Small intestine (tissue), 7 donors: Measurements from ENCODE around the gene SNRNP48. TPM values are rescaled to one million over a fixed set of nuclear protein-coding genes. Genes with fewer than 3 reads are reported as not detected.
A peak's percentile ranks its signal among the peaks of the same experiment; 100 is the strongest.

Source experiments
- DNase-seq, 2 donors: peaks; one replicate each; pipeline versions ENCODE4 v3.0.0 to v3.0.0-alpha.2; 2013
- FAIRE-seq: peaks from 2 replicates; lab custom pipeline; 2012; peaks lifted over from hg19 to GRCh38; lab: Jason Lieb, UNC
- H3K27ac ChIP-seq, 3 donors: one replicate each; pipeline ENCODE4 v1.5.1; 2013; ENCODE audit warnings: low read length in 2 of 3, mild to moderate bottlenecking in 2 of 3, control low read depth in 1 of 3, inconsistent platforms in 1 of 3, low read depth in 1 of 3, moderate library complexity in 1 of 3
- H3K27me3 ChIP-seq, 3 donors: one replicate each; pipeline ENCODE4 v1.6.1; 2013; ENCODE audit warnings: low read length in 3 of 3, inconsistent platforms in 1 of 3; ENCODE audit not compliant: control insufficient read depth in 3 of 3, insufficient read depth in 3 of 3
- H3K36me3 ChIP-seq, 3 donors: one replicate each; pipeline ENCODE4 v1.6.1; 2013; ENCODE audit warnings: low read length in 3 of 3, inconsistent platforms in 1 of 3, low read depth in 1 of 3, mild to moderate bottlenecking in 1 of 3, moderate library complexity in 1 of 3; ENCODE audit not compliant: control insufficient read depth in 3 of 3, insufficient read depth in 2 of 3
- H3K4me1 ChIP-seq, 3 donors: one replicate each; pipeline ENCODE4 v1.6.1; 2013; ENCODE audit warnings: low read length in 2 of 3, inconsistent platforms in 1 of 3, low read depth in 1 of 3, mild to moderate bottlenecking in 1 of 3, moderate library complexity in 1 of 3; ENCODE audit not compliant: control insufficient read depth in 3 of 3, insufficient read depth in 2 of 3
- H3K4me3 ChIP-seq, 3 donors: one replicate each; pipeline ENCODE4 v1.5.1; 2013; ENCODE audit warnings: low read length in 3 of 3, control low read depth in 1 of 3, inconsistent platforms in 1 of 3, low read depth in 1 of 3, mild to moderate bottlenecking in 1 of 3, moderate library complexity in 1 of 3
- H3K9me3 ChIP-seq, 2 donors: one replicate each; pipeline ENCODE4 v1.6.1; 2013; ENCODE audit warnings: low read depth in 1 of 2, low read length in 1 of 2; ENCODE audit not compliant: control insufficient read depth in 2 of 2, insufficient read depth in 1 of 2
- WGBS, 3 donors: extraction: QIAGEN DNeasy Blood & Tissue Kit; methylation state at CpG; one replicate each; pipeline ENCODE4 v1.1.7; 2013; 5-methylcytosine and 5-hydroxymethylcytosine counted together
- polyA plus RNA-seq, 4 donors: library from polyadenylated mRNA; stranded (reverse) in 3 of 4; unstranded in 1 of 4; fragments of 200-250 nt in 3 of 4; fragments of 120-200 nt in 1 of 4; gene quantifications; one replicate each; pipeline versions ENCODE4 v1.2.1 to v1.2.3, GENCODE V29; 2013
- donor health status: healthy with polysubstance abuse.
- donor health status: control.
- donor health status: control.
- donor health status: Bipolar disorder and iron deficiency.
- donor health status: healthy.

The SNRNP48 gene
- polyA plus RNA-seq, 4 donors, result 7.3 to 19.8 (median 8.4) TPM

- Histone ChIP-seq H3K36me3 (no peaks in the 10 kb centered on the region), H3K27me3 (no peaks in the 10 kb centered on the region), H3K4me1 (no peaks in the 10 kb centered on the region), H3K9me3 (no peaks in the 10 kb centered on the region), H3K4me3 (no peak overlapping the region), H3K27ac (no peak overlapping the region)
- WGBS, 3 donors, result 69 to 84% (median 81%) methylated on average over 9 of the region's 9 CpGs
- FAIRE-seq, result no peak
- no peak for DNase-seq
These were observed 42.7 kb downstream of the SNRNP48 start for GRCh38 chr6:7632501-7633290.

DNA sequence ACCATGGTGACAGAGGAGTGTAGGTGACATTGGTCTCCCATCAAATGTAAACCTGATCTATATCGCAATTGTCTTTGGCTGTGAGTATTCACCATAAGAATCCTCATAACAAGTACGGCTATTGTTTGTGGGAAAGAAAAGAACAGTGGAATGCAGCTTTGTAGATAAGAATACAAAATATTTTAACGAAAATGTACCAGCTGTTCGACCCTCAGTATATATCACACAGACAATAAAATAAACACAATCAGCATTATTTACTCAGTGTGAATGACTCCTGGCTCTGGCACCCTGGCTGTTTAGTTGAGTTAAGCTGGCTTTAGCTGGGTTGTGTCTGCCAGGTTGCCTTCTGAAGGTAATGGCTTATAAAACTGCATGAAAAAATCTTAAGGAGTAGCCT is 43.4 kb downstream of the SNRNP48 start:
- no peak for DNase-seq
- 41 to 45% (median 44%) methylated on average over 4 of the region's 4 CpGs for WGBS, 3 donors
- Histone ChIP-seq H3K4me3 (no peak overlapping the region), H3K27me3 (no peaks in the 10 kb centered on the region), H3K36me3 (no peaks in the 10 kb centered on the region), H3K27ac (no peak overlapping the region), H3K9me3 (no peaks in the 10 kb centered on the region), H3K4me1 (no peaks in the 10 kb centered on the region)
- FAIRE-seq, result no peak

GRCh38 chr6:7636151-7636550 is 46.2 kb downstream of the SNRNP48 start:
- no peak overlapping the region for H3K4me3 ChIP-seq
- no peak for DNase-seq
- H3K9me3 ChIP-seq, result no peaks in the 10 kb centered on the region
- WGBS, 3 donors, result 81 to 82% (median 81%) methylated on average over 1 of the region's 1 CpG
- no peak overlapping the region for H3K27ac ChIP-seq
- FAIRE-seq, result no peak
- no peaks in the 10 kb centered on the region for H3K27me3 ChIP-seq
- no peaks in the 10 kb centered on the region for H3K36me3 ChIP-seq
- H3K4me1 ChIP-seq, result peaks cover 0 to 3% (median 0%) of the 10 kb centered on the region in 3 donors

- Histone ChIP-seq H3K4me3 (no peak overlapping the region), H3K9me3 (no peaks in the 10 kb centered on the region), H3K36me3 (no peaks in the 10 kb centered on the region), H3K27me3 (no peaks in the 10 kb centered on the region), H3K27ac (no peak overlapping the region), H3K4me1 (peaks cover 0 to 10% (median 0%) of the 10 kb centered on the region in 3 donors)
- no peak for FAIRE-seq
- WGBS, 3 donors, result 85 to 92% (median 91%) methylated on average over 3 of the region's 3 CpGs
- no peak for DNase-seq
These were observed 47.5 kb downstream of the SNRNP48 start for GRCh38 chr6:7637533-7637932.

DNA sequence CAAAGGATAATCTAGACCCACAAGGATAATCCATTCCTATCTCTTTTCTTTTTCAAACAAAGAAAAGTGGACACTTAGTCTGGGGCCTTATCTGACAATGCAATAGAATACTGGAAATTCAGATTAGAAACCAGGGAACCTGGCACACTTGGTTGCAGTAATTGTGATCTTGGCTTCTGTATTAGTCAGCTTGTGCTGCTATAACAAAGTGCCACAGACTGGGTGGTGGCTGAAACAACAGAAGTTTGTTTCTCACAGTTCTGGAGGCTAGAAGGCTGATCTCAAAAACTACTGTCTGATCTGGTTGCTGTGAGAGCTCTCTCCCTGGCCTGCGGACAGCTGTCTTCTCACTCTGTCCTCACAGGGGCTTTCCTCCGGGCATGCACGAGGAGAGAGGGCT is 49.4 kb downstream of the SNRNP48 start:
- Histone ChIP-seq H3K4me3 (no peak overlapping the region), H3K36me3 (no peaks in the 10 kb centered on the region), H3K27ac (no peak overlapping the region), H3K27me3 (no peaks in the 10 kb centered on the region), H3K4me1 (peaks cover 0 to 14% (median 0%) of the 10 kb centered on the region in 3 donors), H3K9me3 (no peaks in the 10 kb centered on the region)
- DNase-seq (no peak), FAIRE-seq (no peak)
- WGBS, 3 donors, result 85 to 91% (median 86%) methylated on average over 3 of the region's 3 CpGs

DNA sequence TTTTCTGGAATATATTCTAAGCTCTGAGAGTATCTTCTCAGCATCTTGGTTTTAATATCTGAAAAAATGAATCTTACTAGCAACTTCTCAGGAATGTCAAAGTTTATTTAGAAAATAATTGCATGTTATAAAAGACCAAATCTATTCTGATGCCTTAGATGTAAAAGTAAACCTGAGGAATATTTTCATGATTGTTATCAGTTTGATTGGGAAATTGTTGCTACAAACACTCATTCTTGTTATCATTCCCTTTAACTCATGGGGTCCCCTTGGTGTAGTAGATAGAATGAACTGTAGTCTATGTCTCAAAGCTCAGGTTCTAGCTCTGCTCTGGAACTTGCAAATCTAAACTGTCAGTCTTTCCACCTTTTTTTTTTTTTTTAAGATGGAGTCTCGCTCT is 50.0 kb downstream of the SNRNP48 start:
- DNase-seq, result no peak
- no peak overlapping the region for H3K4me3 ChIP-seq
- H3K27ac ChIP-seq, result no peak overlapping the region
- FAIRE-seq, result no peak
- H3K36me3 ChIP-seq, result no peaks in the 10 kb centered on the region
- H3K27me3 ChIP-seq, result no peaks in the 10 kb centered on the region
- peaks cover 0 to 14% (median 0%) of the 10 kb centered on the region in 3 donors for H3K4me1 ChIP-seq
- H3K9me3 ChIP-seq, result no peaks in the 10 kb centered on the region
- 88 to 100% (median 88%) methylated on average over 1 of the region's 1 CpG for WGBS, 3 donors

DNA sequence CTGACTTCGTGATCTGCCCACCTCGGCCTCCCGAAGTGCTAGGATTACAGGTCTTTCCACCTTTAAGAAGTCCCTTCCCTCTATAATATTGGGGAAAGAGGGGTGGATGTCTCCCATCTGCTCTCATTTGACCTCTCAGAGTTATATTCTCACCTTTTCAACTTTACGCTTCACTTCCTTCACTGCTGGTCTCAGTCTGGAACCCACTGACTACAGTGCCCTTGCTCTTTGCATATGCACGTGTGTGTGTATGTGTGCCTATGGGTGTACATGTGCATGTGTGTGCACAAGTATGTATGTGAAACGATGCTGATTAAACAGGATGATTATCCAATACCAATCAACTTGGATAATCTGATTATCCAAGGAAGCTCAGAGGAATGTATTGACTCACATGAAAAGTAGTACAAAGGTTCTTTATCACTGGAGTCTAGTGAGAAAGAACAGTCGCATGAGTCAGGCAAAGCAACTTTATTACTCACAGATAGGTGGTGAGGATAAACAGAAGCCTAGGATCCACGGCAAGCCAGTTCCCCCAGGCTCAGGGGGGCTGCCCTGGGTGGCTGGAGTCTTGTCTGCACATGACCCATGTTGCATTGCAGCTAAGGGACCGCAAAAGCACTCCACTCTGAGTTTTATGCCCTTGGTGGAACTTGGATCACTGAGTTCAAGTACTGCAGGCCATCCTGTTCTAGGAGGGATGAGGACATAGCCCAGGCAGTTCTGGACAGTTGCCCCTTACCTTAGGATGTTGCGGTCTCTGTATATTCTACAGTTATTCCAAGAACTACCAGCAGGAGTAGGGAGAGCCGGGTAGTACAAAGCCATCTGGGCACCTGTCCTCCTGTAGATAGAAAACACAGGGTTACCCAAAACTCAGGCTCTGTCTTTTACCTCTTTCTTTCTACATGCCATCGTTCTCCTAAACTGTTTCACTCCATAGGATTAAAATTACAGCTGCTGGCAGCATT is 50.9 kb downstream of the SNRNP48 start:
- Histone ChIP-seq H3K9me3 (no peaks in the 10 kb centered on the region), H3K27ac (no peak overlapping the region), H3K4me3 (no peak overlapping the region), H3K36me3 (no peaks in the 10 kb centered on the region), H3K27me3 (no peaks in the 10 kb centered on the region), H3K4me1 (peaks cover 0 to 14% (median 0%) of the 10 kb centered on the region in 3 donors)
- peak; percentile 59 to 62 for DNase-seq
- FAIRE-seq, result no peak
- 71 to 80% (median 72%) methylated on average over 12 of the region's 12 CpGs for WGBS, 3 donors

GRCh38 chr6:7642791-7643190 is 52.8 kb downstream of the SNRNP48 start:
- Histone ChIP-seq H3K27me3 (no peaks in the 10 kb centered on the region), H3K4me1 (peaks cover 0 to 14% (median 0%) of the 10 kb centered on the region in 3 donors), H3K9me3 (no peaks in the 10 kb centered on the region), H3K27ac (no peak overlapping the region), H3K36me3 (no peaks in the 10 kb centered on the region), H3K4me3 (no peak overlapping the region)
- 21 to 61% (median 31%) methylated on average over 4 of the region's 4 CpGs for WGBS, 3 donors
- FAIRE-seq, result no peak
- peak; percentile 81 to 85 for DNase-seq
